ENCODE measurements around the gene NAA35.
"Not testable (repeated sequence)": the region's sequence is repeated elsewhere in the genome, so short reads cannot be mapped to it uniquely, and the experiment has no call there.

The NAA35 gene

DNA sequence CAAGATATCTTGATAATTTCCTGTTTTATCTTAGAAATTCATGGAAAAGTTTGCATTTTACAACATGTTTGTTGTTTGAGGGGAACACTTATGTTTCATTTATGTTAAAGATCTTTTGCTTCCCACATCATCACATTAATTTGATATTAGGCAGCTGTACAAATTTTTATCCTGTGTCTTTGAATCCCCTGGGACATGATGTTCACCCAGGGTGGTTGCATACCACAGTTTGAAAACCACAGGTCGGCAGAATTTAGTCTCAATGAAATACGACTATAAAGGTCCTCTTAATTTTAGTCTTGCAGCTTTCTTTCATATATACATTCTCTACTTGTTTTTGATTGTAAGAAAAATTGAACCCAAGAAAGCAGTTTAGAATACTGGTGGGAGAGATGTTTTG is 3.7 kb downstream of the NAA35 start:
- DNase-seq (ENCODE audit: low read depth in 2 of 2), result no peak

DNA sequence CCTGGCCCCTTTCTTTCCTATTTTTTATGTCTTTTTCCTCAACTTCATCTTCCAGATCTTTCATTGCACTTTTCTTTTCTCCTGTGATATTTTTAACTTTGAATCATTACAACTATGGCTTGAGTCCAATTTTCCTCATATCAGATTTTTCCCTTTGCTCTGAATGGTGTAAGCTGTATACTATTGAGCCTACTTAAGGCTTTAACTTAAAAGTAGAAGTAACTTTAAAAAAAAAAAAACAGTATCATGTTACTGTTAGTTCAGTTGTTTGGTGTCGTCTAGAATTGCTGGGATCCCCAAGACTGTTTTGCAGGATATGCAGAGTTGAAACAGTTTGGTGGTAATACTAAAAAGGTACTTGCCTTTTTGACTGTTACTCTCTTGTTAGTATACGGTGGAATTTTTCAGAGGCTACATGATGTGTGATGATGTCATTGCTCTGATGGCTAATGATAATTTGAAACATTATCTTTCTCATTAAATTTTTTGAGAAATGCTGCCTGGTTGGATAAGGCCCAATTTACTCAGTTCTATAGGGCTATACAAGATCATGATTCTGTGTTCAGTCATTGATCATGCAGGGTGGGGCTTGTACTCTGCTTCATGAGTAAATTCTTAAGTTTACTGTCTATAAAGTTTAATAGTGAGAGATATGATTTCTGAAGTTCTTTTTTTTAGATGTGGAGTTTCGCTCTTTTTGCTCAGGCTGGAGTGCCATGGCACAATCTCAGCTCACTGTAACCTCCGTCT is 8.8 kb downstream of the NAA35 start:
- no peak for DNase-seq (ENCODE audit: low read depth in 2 of 2)

DNA sequence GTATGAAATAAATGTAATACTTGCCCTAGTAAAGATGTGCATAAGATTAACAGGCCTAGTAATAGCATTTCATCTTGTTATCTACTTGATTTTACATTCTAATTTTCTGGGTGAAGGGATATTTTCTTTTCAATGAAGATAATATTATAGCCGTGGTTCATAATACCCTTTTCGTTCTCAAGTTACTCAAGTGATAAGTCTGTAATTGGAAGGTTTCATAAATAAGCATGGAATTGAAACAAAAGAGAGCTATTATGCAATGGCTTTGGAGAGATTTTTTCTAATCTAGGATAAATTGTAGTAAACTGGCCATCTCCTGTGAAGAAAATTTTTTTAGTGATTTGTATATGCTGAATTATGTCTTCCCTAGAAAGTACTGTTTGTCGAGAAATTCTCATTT is 19.0 kb downstream of the NAA35 start:
- no peak for DNase-seq (ENCODE audit: low read depth in 2 of 2)

DNA sequence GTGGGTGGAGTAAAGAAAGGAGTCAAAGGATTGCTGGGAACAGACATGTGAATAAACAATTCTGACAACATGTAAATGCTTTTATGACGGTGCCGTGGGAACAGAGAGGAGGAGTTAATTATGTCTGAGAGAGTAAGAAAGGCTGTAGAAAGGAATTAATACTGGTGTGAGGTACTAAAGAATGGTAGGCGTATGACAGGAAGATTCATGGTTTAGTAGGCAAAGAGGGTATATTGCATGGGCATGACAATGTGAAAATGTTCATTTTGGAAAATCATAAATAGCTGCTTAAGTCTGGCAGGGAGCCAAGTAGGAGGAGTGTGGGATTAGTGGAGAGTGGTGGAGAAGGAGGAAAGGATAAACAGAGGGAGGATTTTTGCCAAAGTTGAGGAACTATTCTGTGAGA is 19.7 kb downstream of the NAA35 start:
- DNase-seq (ENCODE audit: low read depth in 2 of 2), result no peak

DNA sequence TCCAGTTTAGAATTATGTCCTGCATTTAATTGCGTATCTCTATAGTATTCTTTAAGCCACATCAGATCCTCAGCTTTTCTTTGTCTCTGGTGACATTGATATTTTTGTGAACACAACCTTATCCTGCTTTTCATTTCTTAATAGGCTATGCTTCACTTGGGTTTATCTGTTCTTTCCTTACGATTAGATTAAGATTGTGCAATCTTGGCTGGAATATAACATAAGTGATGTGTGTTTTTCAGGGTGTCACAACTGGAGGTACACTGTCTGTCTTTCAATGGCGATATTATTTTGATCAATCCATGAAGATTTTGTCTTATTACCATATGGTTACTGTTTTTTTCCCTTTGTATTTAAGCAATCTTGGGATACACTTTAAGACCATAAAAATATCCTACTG is 23.6 kb downstream of the NAA35 start:
- DNase-seq (ENCODE audit: low read depth in 2 of 2), result no peak

DNA sequence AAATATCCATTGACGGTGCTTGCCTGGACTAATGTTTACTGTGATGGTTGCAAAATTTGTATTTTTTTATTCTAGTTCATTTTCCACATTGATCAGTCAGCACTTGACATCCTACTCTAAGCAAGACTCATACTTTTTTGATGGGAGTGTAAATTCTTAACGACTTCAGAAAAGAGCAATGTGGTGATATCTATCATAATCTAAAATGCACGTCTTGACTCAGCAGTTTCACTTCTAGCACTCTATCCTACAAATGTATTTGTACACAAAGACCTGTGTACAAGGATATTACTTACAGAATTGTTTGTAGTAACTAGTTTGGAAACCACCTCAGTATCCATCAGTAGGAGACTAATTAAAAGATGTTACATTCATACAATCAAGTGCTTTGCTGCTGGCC is 24.0 kb downstream of the NAA35 start:
- DNase-seq (ENCODE audit: low read depth in 2 of 2), result no peak

DNA sequence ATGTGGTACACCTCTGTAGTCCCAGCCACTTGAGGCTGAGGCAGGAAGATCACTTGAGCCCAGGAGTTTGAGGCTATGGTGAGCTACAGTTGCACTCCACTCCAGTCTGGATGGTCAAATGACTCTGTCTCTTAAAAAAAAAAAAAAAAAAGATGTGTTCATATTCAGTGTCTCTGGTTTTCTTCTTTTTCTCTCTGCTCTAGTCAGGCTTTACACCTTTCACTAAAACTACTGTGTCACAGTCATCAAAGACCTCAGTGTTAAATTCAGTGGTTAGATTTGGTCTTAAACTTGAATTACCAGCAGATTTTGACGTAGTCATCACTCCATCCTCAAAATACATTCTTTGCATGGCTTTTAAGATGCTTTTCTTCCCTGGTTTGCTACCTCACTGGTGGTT is 28.8 kb downstream of the NAA35 start:
- no peak for DNase-seq (ENCODE audit: low read depth in 2 of 2)

DNA sequence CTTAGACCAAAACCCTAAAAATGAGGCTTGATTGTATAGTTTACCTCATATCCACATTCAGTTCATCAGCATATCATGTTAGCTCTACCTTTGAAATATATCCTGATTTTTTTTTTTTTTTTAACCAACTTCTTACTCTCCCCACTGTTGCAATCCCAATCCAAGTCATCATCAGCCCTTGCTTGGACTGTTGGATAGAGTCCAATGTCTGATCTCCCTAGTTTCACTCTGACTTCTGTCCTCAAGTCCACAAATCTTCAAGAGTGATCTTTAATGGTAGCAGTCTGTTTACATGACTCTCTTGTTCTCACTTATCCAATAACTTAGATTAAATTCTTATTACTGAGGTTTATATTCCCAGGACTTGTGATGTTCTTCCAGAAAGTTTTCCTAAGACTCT is 30.8 kb downstream of the NAA35 start:
- DNase-seq (ENCODE audit: low read depth in 2 of 2), result no peak

DNA sequence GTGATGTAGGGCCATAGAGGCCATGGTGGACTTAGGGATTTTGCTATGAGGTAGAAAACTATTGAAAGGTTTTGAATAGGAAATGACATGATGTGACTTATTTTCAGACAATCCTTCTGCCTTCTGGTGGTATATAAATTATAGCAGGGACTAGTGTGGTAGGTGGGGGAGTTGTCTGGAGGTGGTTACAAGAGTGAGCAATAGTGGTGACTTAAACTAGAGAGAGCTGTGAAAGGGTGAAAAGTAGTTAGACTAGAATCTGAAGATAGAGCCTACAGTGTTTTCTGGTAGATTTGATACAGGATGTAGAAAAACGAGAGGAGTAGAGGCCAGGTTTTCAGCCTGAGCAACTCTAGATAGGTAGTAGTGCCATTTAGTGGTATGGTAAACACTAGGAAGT is 32.3 kb downstream of the NAA35 start:
- no peak for DNase-seq (ENCODE audit: low read depth in 2 of 2)

DNA sequence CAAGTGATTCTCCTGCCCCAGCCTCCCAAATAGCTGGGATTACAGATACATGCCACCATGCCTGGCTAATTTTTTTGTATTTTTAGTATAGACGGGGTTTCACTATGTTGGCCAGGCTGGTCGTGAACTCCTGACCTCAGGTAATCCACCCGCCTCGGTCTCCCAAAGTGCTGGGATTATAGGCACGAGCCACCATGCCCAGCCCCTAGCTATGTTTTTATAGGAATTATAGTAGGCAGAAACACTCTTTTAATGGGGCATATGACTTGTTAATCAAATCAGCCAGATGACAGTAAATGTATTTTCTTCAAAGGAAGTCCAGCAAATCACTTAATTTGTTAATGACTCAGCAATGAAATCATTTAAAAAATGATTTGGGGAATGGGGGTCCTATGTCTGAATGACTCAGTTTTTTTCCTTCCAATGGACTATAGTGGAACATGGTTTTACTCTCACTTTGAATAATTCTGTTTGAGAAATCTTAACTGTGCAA is 33.2 kb downstream of the NAA35 start:
- DNase-seq (ENCODE audit: low read depth in 2 of 2), result not testable (repeated sequence)

DNA sequence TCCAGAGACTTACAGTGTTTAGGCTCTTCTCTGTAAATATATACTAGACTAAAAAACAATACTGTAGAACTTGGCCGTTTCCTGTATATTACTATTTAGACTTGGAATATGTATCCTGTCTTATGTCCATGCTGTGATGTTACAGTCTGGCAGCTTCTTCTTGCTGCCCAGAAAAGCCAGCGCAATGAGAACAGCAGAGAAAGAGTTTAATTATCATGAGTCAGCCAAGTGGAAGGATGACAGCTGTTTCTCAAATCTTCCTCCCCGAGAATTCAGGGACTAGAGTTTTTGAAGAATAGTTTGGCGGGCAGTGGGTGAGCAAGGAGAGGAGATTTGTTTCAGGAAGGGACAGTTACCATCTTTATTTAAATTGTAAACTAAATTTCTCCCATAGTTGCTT is 37.5 kb downstream of the NAA35 start:
- no peak for DNase-seq (ENCODE audit: low read depth in 2 of 2)

DNA sequence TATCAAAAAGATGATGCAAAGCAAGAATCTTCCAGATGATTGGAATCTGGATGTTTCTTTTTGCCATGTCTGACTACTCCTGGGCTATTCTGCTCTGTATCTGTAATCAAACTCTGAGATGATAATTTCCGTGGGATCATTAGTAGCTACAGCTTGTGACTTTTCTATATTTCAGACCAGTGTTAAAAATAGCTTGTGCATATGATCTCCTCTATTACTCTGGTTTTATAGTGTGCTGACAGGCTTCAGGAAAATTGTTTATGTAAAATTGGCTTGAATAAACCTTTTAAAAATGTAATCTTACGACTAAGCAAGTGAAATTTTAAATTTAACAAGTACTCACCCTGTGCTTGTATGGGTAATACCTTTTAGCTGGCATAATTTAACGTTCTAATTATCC is 40.4 kb downstream of the NAA35 start:
- no peak for DNase-seq (ENCODE audit: low read depth in 2 of 2)

DNA sequence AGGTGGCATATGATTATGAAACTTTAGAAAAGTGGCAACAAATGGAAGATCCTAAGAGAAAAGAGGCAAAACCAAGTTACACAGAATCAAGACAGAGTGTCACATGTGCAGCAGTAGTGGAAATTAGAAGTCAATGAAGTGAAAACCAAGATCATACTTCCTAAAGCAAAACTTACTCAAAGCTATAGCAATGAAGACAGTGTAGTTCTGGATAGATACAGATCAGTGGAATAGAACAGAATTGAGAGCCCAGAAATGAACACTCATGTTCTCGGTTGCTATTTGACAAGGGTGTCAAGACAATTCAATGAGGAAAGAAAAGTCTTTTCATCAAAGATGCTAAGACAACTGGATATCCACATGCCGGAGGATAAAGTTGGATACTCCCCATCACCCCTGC is 43.5 kb downstream of the NAA35 start:
- DNase-seq (ENCODE audit: low read depth in 2 of 2), result no peak

DNA sequence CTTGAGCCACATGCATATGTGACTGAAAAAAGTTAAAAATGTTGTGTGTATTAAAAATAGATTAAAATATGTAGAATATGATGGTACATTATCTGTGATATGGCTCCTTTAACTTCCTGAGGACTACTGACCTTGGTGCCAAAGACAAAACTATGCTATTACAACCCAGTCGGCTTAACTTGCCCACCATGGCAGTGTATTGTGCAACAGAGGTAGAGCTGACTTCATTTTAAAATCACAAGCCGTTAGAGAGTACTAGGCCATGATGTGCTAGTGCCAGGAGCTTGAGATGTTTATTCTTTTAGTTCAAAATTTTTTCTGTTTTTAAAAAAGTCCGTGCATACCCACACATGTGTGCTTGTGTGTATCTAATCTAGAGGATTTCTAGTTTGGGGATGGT is 46.3 kb downstream of the NAA35 start:
- DNase-seq (ENCODE audit: low read depth in 2 of 2), result no peak

DNA sequence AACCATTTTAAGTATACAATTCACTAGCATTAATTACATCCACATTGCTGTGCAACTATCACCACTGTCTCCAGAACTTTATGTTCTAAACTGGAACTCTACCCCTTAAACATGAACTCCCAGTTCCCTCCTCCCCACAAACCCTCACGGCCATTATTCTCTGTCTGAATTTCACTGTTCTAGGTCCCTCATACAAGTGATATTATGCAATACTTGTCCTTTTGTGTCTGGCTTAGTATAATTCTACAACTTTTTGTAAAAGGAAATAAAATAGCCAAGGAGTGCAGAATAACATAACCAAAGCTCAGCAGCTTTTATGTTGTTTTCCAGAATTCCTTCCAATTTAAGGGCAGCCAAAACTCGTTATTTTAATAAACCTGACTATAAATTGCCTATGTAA is 53.2 kb downstream of the NAA35 start:
- DNase-seq (ENCODE audit: low read depth in 2 of 2), result no peak

DNA sequence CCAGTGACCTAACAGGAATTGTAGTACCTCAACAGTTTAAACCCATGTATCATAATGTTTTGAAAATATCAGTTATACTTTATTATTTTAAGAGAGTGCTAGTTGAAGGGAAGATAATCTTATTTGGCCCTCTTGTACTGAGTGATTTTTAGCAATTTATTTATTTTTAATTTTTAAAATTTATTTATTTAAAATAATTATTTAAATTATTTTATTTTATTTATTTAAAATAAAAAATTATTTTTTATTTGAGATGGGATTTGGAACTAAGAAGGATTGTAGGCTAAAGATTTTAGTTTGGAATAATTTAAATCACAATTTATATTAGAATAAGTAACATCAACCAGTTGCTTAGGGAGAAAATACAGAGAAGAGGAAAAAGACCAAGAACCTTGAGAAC is 54.2 kb downstream of the NAA35 start:
- no peak for DNase-seq (ENCODE audit: low read depth in 2 of 2)

DNA sequence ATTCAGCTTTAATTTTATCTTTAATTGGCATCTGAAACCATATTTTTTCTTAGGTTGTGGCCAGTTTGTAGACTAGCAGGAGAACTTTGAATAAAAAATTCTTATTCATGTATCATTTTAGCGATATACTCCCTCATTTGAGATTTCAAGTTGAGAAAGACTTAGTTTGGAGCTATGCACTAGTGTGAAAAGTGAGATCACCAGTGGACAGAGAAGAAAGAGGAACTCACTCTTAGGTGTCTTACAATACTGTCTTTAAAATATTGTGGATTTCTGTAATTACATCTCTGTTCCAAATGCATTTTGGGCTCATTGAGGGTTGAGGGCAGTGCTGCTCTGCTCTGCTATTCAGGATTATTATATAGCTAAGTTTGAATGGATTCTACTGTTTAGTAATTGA is 54.7 kb downstream of the NAA35 start:
- DNase-seq (ENCODE audit: low read depth in 2 of 2), result no peak

DNA sequence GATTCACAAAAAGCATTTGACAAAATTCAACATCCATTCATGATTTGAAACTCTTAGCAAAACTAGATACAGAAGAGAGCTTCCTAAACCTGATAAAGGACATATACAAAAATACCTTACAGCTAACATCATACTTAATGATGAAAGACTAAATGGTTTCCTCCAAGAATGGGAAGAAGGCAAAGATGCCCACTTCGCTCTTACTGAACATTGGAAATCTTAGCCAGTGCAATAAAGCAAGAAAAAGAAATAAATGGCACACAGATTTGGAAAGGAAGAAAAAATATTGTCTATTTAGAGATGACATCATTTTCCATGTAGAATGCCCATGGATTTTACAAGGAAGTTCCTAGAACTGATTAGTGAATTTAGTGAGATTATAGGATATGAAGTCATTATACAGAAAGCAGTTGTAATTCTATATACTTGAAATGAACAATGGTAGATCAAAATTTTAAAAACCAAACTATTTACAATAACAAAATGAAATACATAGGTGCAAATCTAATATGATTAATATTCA is 64.4 kb downstream of the NAA35 start:
- DNase-seq (ENCODE audit: low read depth in 2 of 2), result no peak

DNA sequence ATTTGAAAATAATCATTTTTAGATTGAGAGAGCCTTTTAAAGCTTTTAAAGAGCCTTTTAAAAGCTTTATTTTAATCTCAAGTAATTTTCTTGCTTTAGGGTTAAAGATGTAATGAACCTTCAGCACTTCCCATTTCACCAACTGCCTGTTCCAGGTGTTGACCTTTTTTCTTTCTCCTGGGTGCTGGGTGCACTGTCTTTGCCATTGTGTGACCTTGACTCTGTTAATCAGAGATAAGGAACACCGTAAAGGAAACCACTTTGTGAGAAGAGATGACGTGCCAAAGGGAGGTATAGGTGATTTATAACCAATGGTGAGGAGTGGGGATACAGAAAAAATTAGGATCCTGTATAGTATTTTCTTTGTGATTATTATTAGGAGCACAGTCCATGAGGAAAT is 68.2 kb downstream of the NAA35 start:
- no peak for DNase-seq (ENCODE audit: low read depth in 2 of 2)

DNA sequence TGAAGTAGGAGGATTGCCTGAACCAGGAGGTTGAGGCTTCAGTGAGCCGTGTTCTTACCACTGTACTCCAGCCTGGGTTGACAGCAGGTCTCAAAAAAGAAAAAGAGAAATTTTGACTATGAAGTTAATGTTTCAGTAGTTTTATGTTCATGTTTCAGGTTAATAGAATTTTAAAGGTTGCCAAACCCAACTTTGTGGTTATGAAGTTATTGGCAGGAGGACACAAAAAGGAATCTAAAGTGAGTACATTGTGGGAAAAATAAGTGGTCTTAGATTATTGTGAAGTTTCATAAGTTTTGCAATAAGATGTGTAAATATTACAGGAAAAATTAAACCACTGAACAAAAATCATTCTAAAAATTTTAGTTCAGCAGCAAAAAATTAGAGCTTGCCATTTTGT is 79.8 kb downstream of the NAA35 start:
- no peak for DNase-seq (ENCODE audit: low read depth in 2 of 2)

DNA sequence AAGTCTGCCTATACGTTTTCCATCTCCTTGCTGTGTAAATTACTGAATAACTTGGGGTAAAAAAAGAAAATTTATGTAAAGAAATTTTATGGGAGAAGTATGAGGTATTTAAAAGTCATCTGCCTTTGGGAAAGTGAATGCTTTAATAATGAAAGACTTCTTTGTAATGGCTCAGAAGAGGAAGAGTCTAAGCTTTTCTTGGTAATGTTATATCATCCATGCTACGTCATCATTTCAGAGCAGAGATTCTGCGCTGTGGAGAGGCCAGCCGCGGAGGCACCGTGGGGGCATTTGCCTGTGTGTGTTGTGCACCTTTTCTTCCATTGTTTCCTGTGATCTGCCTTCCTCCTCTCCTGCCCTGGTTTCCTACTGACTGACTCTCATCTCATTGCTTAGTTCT is 80.2 kb downstream of the NAA35 start:
- DNase-seq (ENCODE audit: low read depth in 2 of 2), result no peak

DNA sequence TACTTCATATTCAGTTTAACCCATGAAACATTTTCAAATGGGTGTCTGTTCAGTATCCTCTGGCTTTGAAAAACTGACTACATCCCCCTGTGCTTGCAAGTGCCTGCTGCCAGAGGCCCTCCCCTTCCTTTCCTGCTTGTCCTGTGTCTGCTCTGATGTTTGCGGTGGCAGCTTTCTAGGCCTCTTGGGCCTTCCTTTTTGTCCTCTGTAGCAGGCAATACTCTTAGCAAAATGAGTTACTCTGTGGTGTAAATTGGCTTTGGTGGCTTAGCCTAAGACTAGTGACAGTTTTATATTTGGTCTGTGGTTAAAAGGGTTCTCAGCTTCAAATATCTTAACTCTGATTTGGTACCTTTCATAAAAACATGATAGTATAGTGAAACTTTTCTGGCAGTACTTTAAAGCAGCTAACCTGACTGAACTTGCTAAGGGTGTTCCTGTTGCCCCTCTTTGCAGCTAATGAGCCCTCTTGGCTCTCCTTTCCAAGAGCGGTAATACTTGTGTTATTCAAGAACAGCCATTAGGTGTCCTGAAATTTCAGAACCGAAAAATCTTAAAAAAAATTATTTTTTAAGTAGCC is 81.8 kb downstream of the NAA35 start:
- DNase-seq (ENCODE audit: low read depth in 2 of 2), result no peak

DNA sequence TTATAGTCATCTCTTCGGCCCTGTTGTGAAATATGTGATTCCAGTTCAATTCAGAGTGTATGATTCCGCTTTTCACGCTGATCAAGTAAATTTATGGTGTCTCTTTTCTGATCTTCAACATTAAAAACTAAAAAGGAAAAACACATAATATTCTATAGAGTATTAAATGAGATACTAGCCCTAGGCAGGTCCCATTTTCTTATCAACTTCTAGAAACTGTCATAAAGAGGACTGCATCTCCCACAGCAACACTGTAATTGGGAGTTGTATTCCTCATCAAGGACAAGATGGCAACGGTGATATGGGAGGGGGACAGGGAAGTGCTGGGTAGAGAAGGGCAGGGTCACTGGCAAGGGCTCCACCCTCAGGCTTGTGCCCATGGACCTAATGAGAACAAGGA is 86.8 kb downstream of the NAA35 start:
- no peak for DNase-seq (ENCODE audit: low read depth in 2 of 2)
